A673 (cell line): ENCODE results near the gene CFAP92.

ENCODE experiments used
- EZH2 ChIP-seq: fragments of 200-600 bp; sonication (generic); IDR thresholded peaks from 2 replicates; pipeline ENCODE4 v1.6.1; 2017; ENCODE audit warnings: borderline replicate concordance, low read depth, mild to moderate bottlenecking, mixed read lengths, antibody characterized with exemption, low read length; ENCODE audit not compliant: poor library complexity, severe bottlenecking
- TF ChIP-seq, protein P1 (sequence below): fragments of 300-800, 200-600 bp; sonication (generic); conservative IDR thresholded peaks from 2 replicates; pipeline ENCODE4 v1.5.1; 2017; ENCODE audit warnings: low read depth, mild to moderate bottlenecking, antibody characterized with exemption, low read length, moderate library complexity, mixed read lengths

- TF ChIP-seq, protein P1, sequence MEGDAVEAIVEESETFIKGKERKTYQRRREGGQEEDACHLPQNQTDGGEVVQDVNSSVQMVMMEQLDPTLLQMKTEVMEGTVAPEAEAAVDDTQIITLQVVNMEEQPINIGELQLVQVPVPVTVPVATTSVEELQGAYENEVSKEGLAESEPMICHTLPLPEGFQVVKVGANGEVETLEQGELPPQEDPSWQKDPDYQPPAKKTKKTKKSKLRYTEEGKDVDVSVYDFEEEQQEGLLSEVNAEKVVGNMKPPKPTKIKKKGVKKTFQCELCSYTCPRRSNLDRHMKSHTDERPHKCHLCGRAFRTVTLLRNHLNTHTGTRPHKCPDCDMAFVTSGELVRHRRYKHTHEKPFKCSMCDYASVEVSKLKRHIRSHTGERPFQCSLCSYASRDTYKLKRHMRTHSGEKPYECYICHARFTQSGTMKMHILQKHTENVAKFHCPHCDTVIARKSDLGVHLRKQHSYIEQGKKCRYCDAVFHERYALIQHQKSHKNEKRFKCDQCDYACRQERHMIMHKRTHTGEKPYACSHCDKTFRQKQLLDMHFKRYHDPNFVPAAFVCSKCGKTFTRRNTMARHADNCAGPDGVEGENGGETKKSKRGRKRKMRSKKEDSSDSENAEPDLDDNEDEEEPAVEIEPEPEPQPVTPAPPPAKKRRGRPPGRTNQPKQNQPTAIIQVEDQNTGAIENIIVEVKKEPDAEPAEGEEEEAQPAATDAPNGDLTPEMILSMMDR, result no peak
- no peak for TF ChIP-seq EZH2
Observed at GRCh38 chr3:128919988-128920387, 73.9 kb downstream of the CFAP92 start.
